LoVo (cell line): ENCODE results near the gene ALG3.

Experiments
- DNase-seq: peaks from one replicate; pipeline ENCODE4 v3.0.0-alpha.2; 2016; ENCODE audit warnings: low spot score

ALG3 gene

GRCh38 chr3:184234671-184235380 is 13.9 kb downstream of the ALG3 start:
- no peak for DNase-seq

- DNase-seq: peak; percentile 60
Observed at GRCh38 chr3:184234224-184234623, 14.5 kb downstream of the ALG3 start.

GRCh38 chr3:184233127-184233843 is 15.5 kb downstream of the ALG3 start:
- DNase-seq: no peak

GRCh38 chr3:184231671-184232070 is 17.1 kb downstream of the ALG3 start:
- DNase-seq: no peak

- no peak for DNase-seq
Observed at GRCh38 chr3:184230603-184231528, 17.9 kb downstream of the ALG3 start.

- peak; percentile 51 for DNase-seq
Observed at GRCh38 chr3:184230081-184230602, 18.6 kb downstream of the ALG3 start.

GRCh38 chr3:184229394-184230080 is 19.2 kb downstream of the ALG3 start, which contains the start of gene VWA5B2:
Gene VWA5B2 (plus strand): TSS chr3:184229585. CDS start chr3:184230529, 944 bp downstream.
- DNase-seq: peak; percentile 85

- no peak for DNase-seq
Observed at GRCh38 chr3:184228376-184229137, 20.2 kb downstream of the ALG3 start.

- DNase-seq: peak; percentile 30
Observed at GRCh38 chr3:184227481-184227935, 21.3 kb downstream of the ALG3 start.

GRCh38 chr3:184223946-184224345 is 24.8 kb downstream of the ALG3 start:
- no peak for DNase-seq

GRCh38 chr3:184222521-184222920 is 26.2 kb downstream of the ALG3 start:
- DNase-seq: no peak

- no peak for DNase-seq
Observed at GRCh38 chr3:184218814-184219213, 29.9 kb downstream of the ALG3 start.

- no peak for DNase-seq
Observed at GRCh38 chr3:184211718-184212117, 37.0 kb downstream of the ALG3 start.

GRCh38 chr3:184211297-184211696 is 37.5 kb downstream of the ALG3 start:
- DNase-seq: no peak

- DNase-seq: no peak
Observed at GRCh38 chr3:184209146-184209923, 39.4 kb downstream of the ALG3 start.

- DNase-seq: no peak
Observed at GRCh38 chr3:184203526-184203925, 45.2 kb downstream of the ALG3 start.

GRCh38 chr3:184200825-184201224 is 47.9 kb downstream of the ALG3 start:
- DNase-seq: no peak

- DNase-seq: no peak
Observed at GRCh38 chr3:184198509-184198908, 50.3 kb downstream of the ALG3 start.

GRCh38 chr3:184196536-184196935 is 52.2 kb downstream of the ALG3 start:
- DNase-seq: no peak

- DNase-seq: no peak
Observed at GRCh38 chr3:184193991-184194539, 54.7 kb downstream of the ALG3 start.
